Body of pancreas (tissue), 4 donors: ENCODE data around the gene SORCS2.

ENCODE experiments used
- CTCF ChIP-seq, 7 experiments: fragments of 450-650 bp in 4 of 7; fragments of 200-600 bp in 3 of 7; sonication (generic) in 3 of 7; IDR thresholded peaks; one replicate each; pipeline ENCODE4 v1.5.1; 2016 to 2019; ENCODE audit warnings: antibody characterized with exemption in 7 of 7
- POLR2A ChIP-seq, 3 donors: fragments of 450-650 bp; IDR thresholded peaks; one replicate each; pipeline ENCODE4 v1.6.1; 2016; ENCODE audit warnings: antibody characterized with exemption in 3 of 3, mild to moderate bottlenecking in 2 of 3

GRCh38 chr4:7287274-7287917 lies 95.1 kb downstream of the SORCS2 start:
- TF ChIP-seq CTCF (IDR thresholded peaks at IDR 0.05) (no peak), POLR2A (IDR thresholded peaks at IDR 0.05) (no peak)
